Esophagus squamous epithelium (tissue), 4 donors: ENCODE measurements around the gene LSP1.

Experiments used
- CTCF ChIP-seq, 6 experiments: fragments of 450-650 bp in 4 of 6; fragments of 200-600 bp in 2 of 6; sonication (generic) in 2 of 6; IDR thresholded peaks; one replicate each; pipeline ENCODE4 v1.5.1; 2016 to 2019; ENCODE audit warnings: antibody characterized with exemption in 6 of 6, mild to moderate bottlenecking in 4 of 6, moderate library complexity in 4 of 6
- POLR2A ChIP-seq, 4 donors: fragments of 450-650 bp; IDR thresholded peaks; one replicate each; pipeline ENCODE4 v1.6.1; 2017; ENCODE audit warnings: antibody characterized with exemption in 4 of 4, mild to moderate bottlenecking in 4 of 4, moderate library complexity in 3 of 4

GRCh38 chr11:1879342-1879940, 26.6 kb downstream of the LSP1 start:
- TF ChIP-seq CTCF (IDR thresholded peaks at IDR 0.05) (peak in 2 of 6 experiments; percentile 55 to 56), POLR2A (IDR thresholded peaks at IDR 0.05) (no peak)
